ENCODE data around the gene NCEH1. TPM values are rescaled to one million over a fixed set of nuclear protein-coding genes. Genes with fewer than 3 reads are reported as not detected.

The NCEH1 gene
- total RNA-seq, 1 donor from 2014 or later, result 6.6 TPM

- no peaks in the 10 kb centered on the region for H3K9me3 Mint-ChIP-seq (ENCODE audit: unreplicated experiment)
Observed at GRCh38 chr3:172697558-172697957, 13.3 kb downstream of the NCEH1 start.

DNA sequence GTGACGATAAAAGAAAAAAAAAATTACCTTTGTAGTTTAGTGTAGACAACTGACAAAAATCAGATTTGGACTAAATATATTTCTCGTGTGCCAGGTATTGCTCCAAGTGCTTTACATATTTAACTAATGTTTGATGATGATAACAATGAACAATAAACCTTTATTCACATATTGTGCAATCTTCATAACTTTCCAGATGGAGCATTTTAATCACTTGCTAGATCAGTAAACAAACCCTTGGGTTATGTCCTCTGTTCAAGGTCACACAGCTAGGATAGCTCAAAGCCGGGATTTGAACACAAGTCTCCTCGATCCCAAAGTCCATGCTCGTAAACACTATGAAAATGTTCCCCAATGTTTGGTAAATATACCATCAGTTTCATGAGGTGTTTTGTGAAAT is 14.5 kb downstream of the NCEH1 start:
- H3K36me3 Mint-ChIP-seq (ENCODE audit: low read depth, unreplicated experiment), result no peaks in the 10 kb centered on the region
- peaks cover 3% of the 10 kb centered on the region for H3K27me3 Mint-ChIP-seq (ENCODE audit: unreplicated experiment)
- peaks cover 12% of the 10 kb centered on the region for H3K4me1 Mint-ChIP-seq (ENCODE audit: unreplicated experiment)
- no peak overlapping the region for H3K27ac Mint-ChIP-seq (ENCODE audit: unreplicated experiment)
- no peak for TF ChIP-seq CTCF (IDR thresholded peaks at IDR 0.05; ENCODE audit: unreplicated experiment)
- H3K4me3 Mint-ChIP-seq (ENCODE audit: unreplicated experiment), result no peak overlapping the region
- no peak for DNase-seq (ENCODE audit: low spot score)
- peaks cover 1% of the 10 kb centered on the region for H3K9me3 Mint-ChIP-seq (ENCODE audit: unreplicated experiment)

More at GRCh38 chr3:172697558-172697957, 13.3 kb downstream of the NCEH1 start:
- peaks cover 7% of the 10 kb centered on the region for H3K4me1 Mint-ChIP-seq (ENCODE audit: unreplicated experiment)
- no peak overlapping the region for H3K4me3 Mint-ChIP-seq (ENCODE audit: unreplicated experiment)
- H3K36me3 Mint-ChIP-seq (ENCODE audit: low read depth, unreplicated experiment), result no peaks in the 10 kb centered on the region
- no peak overlapping the region for H3K27ac Mint-ChIP-seq (ENCODE audit: unreplicated experiment)
- no peak for TF ChIP-seq CTCF (IDR thresholded peaks at IDR 0.05; ENCODE audit: unreplicated experiment)
- H3K27me3 Mint-ChIP-seq (ENCODE audit: unreplicated experiment), result no peaks in the 10 kb centered on the region
- DNase-seq (ENCODE audit: low spot score), result no peak

- DNase-seq (ENCODE audit: low spot score), result no peak
- H3K36me3 Mint-ChIP-seq (ENCODE audit: low read depth, unreplicated experiment), result no peaks in the 10 kb centered on the region
- H3K4me1 Mint-ChIP-seq (ENCODE audit: unreplicated experiment), result peaks cover 16% of the 10 kb centered on the region
- H3K4me3 Mint-ChIP-seq (ENCODE audit: unreplicated experiment), result no peak overlapping the region
- no peak overlapping the region for H3K27ac Mint-ChIP-seq (ENCODE audit: unreplicated experiment)
- H3K9me3 Mint-ChIP-seq (ENCODE audit: unreplicated experiment), result peaks cover 6% of the 10 kb centered on the region
- no peak for TF ChIP-seq CTCF (IDR thresholded peaks at IDR 0.05; ENCODE audit: unreplicated experiment)
- H3K27me3 Mint-ChIP-seq (ENCODE audit: unreplicated experiment), result peaks cover 3% of the 10 kb centered on the region
Observed at GRCh38 chr3:172694573-172695246, 16.2 kb downstream of the NCEH1 start.

DNA sequence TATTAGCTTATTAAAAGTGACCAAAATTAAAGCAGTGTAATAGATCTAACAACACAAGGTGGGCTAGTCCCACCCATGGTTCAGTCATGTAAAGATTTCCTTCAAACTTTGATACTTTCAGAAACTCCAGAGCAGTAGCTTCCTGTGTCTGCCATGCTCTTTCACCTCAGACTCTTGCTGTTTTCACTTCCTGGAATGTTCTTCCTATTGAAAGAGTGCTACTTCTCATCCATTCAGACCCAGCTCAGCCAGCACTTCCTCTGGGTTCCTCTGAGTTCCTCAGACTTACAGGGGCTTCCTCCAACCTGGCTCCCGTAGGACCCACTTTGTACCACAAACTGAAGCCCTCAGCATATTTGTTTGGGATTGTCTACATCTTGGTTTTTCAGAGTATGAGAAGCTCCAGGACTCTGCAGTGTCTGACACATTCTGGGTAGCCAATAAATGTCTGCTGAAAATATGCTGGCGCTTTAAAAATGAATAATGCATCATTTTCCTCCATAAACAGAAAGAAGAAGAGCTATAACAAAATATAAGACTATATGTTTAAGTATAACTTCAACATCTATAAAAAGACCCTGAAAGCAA is 18.0 kb downstream of the NCEH1 start:
- TF ChIP-seq CTCF (IDR thresholded peaks at IDR 0.05; ENCODE audit: unreplicated experiment), result no peak
- Mint-ChIP-seq H3K27me3 (ENCODE audit: unreplicated experiment) (peaks cover 3% of the 10 kb centered on the region), H3K4me3 (ENCODE audit: unreplicated experiment) (no peak overlapping the region), H3K36me3 (ENCODE audit: low read depth, unreplicated experiment) (no peaks in the 10 kb centered on the region), H3K27ac (ENCODE audit: unreplicated experiment) (peak overlapping the region; percentile 70), H3K4me1 (ENCODE audit: unreplicated experiment) (peaks cover 16% of the 10 kb centered on the region), H3K9me3 (ENCODE audit: unreplicated experiment) (peaks cover 6% of the 10 kb centered on the region)
- DNase-seq (ENCODE audit: low spot score), result no peak

DNA sequence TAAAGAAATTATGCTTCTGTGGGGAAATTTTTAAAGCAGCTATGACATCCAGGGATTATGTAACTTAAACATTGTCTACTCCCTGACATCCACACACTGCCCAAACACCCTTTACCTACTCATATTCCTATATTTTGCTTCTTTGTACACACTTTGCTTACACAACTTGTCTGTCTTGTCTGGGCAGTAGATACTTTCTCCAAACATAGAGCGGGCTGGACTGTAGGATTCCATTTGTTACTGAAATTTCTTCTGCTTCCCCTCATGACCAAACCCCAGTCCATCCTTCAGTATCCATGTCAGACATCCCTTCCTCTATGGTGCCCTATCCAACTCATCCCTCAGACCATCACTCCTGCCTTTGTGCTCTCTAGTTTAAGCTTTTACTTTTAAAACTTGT is 19.9 kb downstream of the NCEH1 start:
- H3K9me3 Mint-ChIP-seq (ENCODE audit: unreplicated experiment), result peaks cover 6% of the 10 kb centered on the region
- peak overlapping the region; percentile 84 for H3K27ac Mint-ChIP-seq (ENCODE audit: unreplicated experiment)
- H3K36me3 Mint-ChIP-seq (ENCODE audit: low read depth, unreplicated experiment), result no peaks in the 10 kb centered on the region
- no peak overlapping the region for H3K4me3 Mint-ChIP-seq (ENCODE audit: unreplicated experiment)
- no peak for DNase-seq (ENCODE audit: low spot score)
- peaks cover 24% of the 10 kb centered on the region for H3K4me1 Mint-ChIP-seq (ENCODE audit: unreplicated experiment)
- H3K27me3 Mint-ChIP-seq (ENCODE audit: unreplicated experiment), result peaks cover 3% of the 10 kb centered on the region
- TF ChIP-seq CTCF (IDR thresholded peaks at IDR 0.05; ENCODE audit: unreplicated experiment), result no peak
